ENCODE data around the gene SEMA4D. TPM values are rescaled to one million over a fixed set of nuclear protein-coding genes. Genes with fewer than 3 reads are reported as not detected.
A peak's percentile ranks its signal among the peaks of the same experiment; 100 is the strongest.

Gene SEMA4D
- total RNA-seq, 1 donor from 2014 or later, result 46.2 TPM

GRCh38 chr9:89361031-89361430 lies 136.9 kb downstream of the SEMA4D start:
- Histone ChIP-seq H3K4me3 (no peak overlapping the region), H3K27me3 (no peaks in the 10 kb centered on the region), H3K27ac (no peak overlapping the region), H3K4me1 (peaks cover 16% of the 10 kb centered on the region), H3K9me3 (no peaks in the 10 kb centered on the region), H3K36me3 (peaks cover 66% of the 10 kb centered on the region)
- DNase-seq (no peak), ATAC-seq (no peak)
- intact Hi-C loops (cut with DNase I), result no loop called here
- no peak for TF ChIP-seq CTCF (IDR thresholded peaks at IDR 0.05)

GRCh38 chr9:89360465-89360864 lies 137.4 kb downstream of the SEMA4D start:
- Histone ChIP-seq H3K36me3 (peaks cover 72% of the 10 kb centered on the region), H3K27me3 (no peaks in the 10 kb centered on the region), H3K4me3 (no peak overlapping the region), H3K9me3 (no peaks in the 10 kb centered on the region), H3K4me1 (peaks cover 16% of the 10 kb centered on the region), H3K27ac (no peak overlapping the region)
- no peak for TF ChIP-seq CTCF (IDR thresholded peaks at IDR 0.05)
- no peak for ATAC-seq
- intact Hi-C loops (cut with DNase I), result no loop called here
- DNase-seq, result no peak

- ATAC-seq, result no peak
- H3K36me3 ChIP-seq, result peaks cover 79% of the 10 kb centered on the region
- no peak for DNase-seq
- intact Hi-C loops (cut with DNase I), result no loop called here
- no peak overlapping the region for H3K4me3 ChIP-seq
- no peaks in the 10 kb centered on the region for H3K27me3 ChIP-seq
- H3K9me3 ChIP-seq, result no peaks in the 10 kb centered on the region
- H3K4me1 ChIP-seq, result peaks cover 16% of the 10 kb centered on the region
- peak overlapping the region; percentile 47 for H3K27ac ChIP-seq
- TF ChIP-seq CTCF (IDR thresholded peaks at IDR 0.05), result no peak
Measured at GRCh38 chr9:89359751-89360261, 138.1 kb downstream of the SEMA4D start.

GRCh38 chr9:89358985-89359384 lies 138.9 kb downstream of the SEMA4D start:
- no peak for DNase-seq
- H3K9me3 ChIP-seq, result no peaks in the 10 kb centered on the region
- ATAC-seq, result peak; percentile 42
- intact Hi-C loops (cut with DNase I), result no loop called here
- H3K27ac ChIP-seq, result no peak overlapping the region
- H3K36me3 ChIP-seq, result peaks cover 87% of the 10 kb centered on the region
- TF ChIP-seq CTCF (IDR thresholded peaks at IDR 0.05), result no peak
- no peak overlapping the region for H3K4me3 ChIP-seq
- peaks cover 16% of the 10 kb centered on the region for H3K4me1 ChIP-seq
- H3K27me3 ChIP-seq, result no peaks in the 10 kb centered on the region

GRCh38 chr9:89358376-89358916 lies 139.5 kb downstream of the SEMA4D start:
- intact Hi-C loops (cut with DNase I), result no loop called here
- Histone ChIP-seq H3K4me3 (no peak overlapping the region), H3K27me3 (no peaks in the 10 kb centered on the region), H3K36me3 (peaks cover 92% of the 10 kb centered on the region), H3K4me1 (peaks cover 16% of the 10 kb centered on the region), H3K9me3 (no peaks in the 10 kb centered on the region), H3K27ac (peak overlapping the region; percentile 6)
- no peak for DNase-seq
- TF ChIP-seq CTCF (IDR thresholded peaks at IDR 0.05), result no peak
- no peak for ATAC-seq
